ENCODE data around the gene TMPRSS6. TPM values are rescaled to one million over a fixed set of nuclear protein-coding genes. Genes with fewer than 3 reads are reported as not detected.

Gene TMPRSS6
- total and polyA plus RNA-seq, 2 experiments from 2014 or later, result 0.05 TPM; not detected in 1

- Histone ChIP-seq H3K27me3 (replicated peaks; ENCODE audit: insufficient read depth) (no peaks in the 10 kb centered on the region; the same call in 1 of the 2 replicates), H3K4me3 (no peak overlapping the region), H2AFZ (no peak overlapping the region), H3F3A (ENCODE audit: insufficient read depth) (no peaks in the 10 kb centered on the region), H3K9me2 (ENCODE audit: insufficient read depth) (no peaks in the 10 kb centered on the region), H3K9ac (no peak overlapping the region), H3K4me2 (ENCODE audit: unreplicated experiment) (no peak overlapping the region), H3K79me2 (ENCODE audit: insufficient read depth) (no peaks in the 10 kb centered on the region), H3K4me1 (ENCODE audit: insufficient read depth) (peaks cover 3% of the 10 kb centered on the region; the same call in 1 of the 2 replicates), H3K36me3 (ENCODE audit: low read depth) (no peaks in the 10 kb centered on the region), H4K20me1 (ENCODE audit: insufficient read depth) (no peaks in the 10 kb centered on the region), H3K27ac (no peak overlapping the region), H3K9me3 (ENCODE audit: low read depth) (no peaks in the 10 kb centered on the region)
- in situ Hi-C loops (cut with MboI), result no loop called here
- WGBS, 2 experiments (ENCODE audit: low coverage in 1 of 2, low lambda C conversion rate in 2 of 2, missing lambda C conversion rate in 2 of 2), result 58 to 64% methylated on average over 10 of the region's 10 CpGs
- DNase-seq, result no peak
- no peak for TF ChIP-seq EZH2phosphoT487 (IDR thresholded peaks at IDR 0.05; ENCODE audit: insufficient read depth, low read depth)
These were observed 25.1 kb downstream of the TMPRSS6 start for GRCh38 chr22:37084385-37084784.

GRCh38 chr22:37083914-37084313 is 25.6 kb downstream of the TMPRSS6 start:
- Histone ChIP-seq H4K20me1 (ENCODE audit: insufficient read depth) (no peaks in the 10 kb centered on the region), H3F3A (ENCODE audit: insufficient read depth) (no peaks in the 10 kb centered on the region), H3K4me2 (ENCODE audit: unreplicated experiment) (no peak overlapping the region), H3K9ac (no peak overlapping the region), H3K36me3 (ENCODE audit: low read depth) (no peaks in the 10 kb centered on the region), H3K4me3 (no peak overlapping the region), H3K79me2 (ENCODE audit: insufficient read depth) (no peaks in the 10 kb centered on the region), H2AFZ (no peak overlapping the region), H3K9me2 (ENCODE audit: insufficient read depth) (no peaks in the 10 kb centered on the region), H3K27ac (no peak overlapping the region), H3K4me1 (ENCODE audit: insufficient read depth) (peaks cover 3% of the 10 kb centered on the region; the same call in 1 of the 2 replicates), H3K9me3 (ENCODE audit: low read depth) (no peaks in the 10 kb centered on the region), H3K27me3 (replicated peaks; ENCODE audit: insufficient read depth) (no peaks in the 10 kb centered on the region; the same call in 1 of the 2 replicates)
- 52 to 57% methylated on average over 5 to 6 of the region's 6 CpGs for WGBS, 2 experiments (ENCODE audit: low coverage in 1 of 2, low lambda C conversion rate in 2 of 2, missing lambda C conversion rate in 2 of 2)
- in situ Hi-C loops (cut with MboI), result no loop called here
- DNase-seq, result no peak
- no peak for TF ChIP-seq EZH2phosphoT487 (IDR thresholded peaks at IDR 0.05; ENCODE audit: insufficient read depth, low read depth)
- TF ChIP-seq EZH2 (IDR thresholded peaks at IDR 0.05; ENCODE audit: insufficient read depth, poor library complexity, severe bottlenecking), result no peak

GRCh38 chr22:37082251-37082873 is 27.2 kb downstream of the TMPRSS6 start:
- DNase-seq, result no peak
- Histone ChIP-seq H2AFZ (no peak overlapping the region), H3K9ac (no peak overlapping the region), H3K36me3 (ENCODE audit: low read depth) (no peaks in the 10 kb centered on the region), H3K27ac (no peak overlapping the region), H3K9me3 (ENCODE audit: low read depth) (no peaks in the 10 kb centered on the region), H3F3A (ENCODE audit: insufficient read depth) (no peaks in the 10 kb centered on the region), H3K4me2 (ENCODE audit: unreplicated experiment) (no peak overlapping the region), H3K79me2 (ENCODE audit: insufficient read depth) (no peaks in the 10 kb centered on the region), H3K9me2 (ENCODE audit: insufficient read depth) (no peaks in the 10 kb centered on the region), H3K4me3 (no peak overlapping the region), H3K27me3 (replicated peaks; ENCODE audit: insufficient read depth) (peaks cover 3% of the 10 kb centered on the region; the same call in 1 of the 2 replicates), H3K4me1 (ENCODE audit: insufficient read depth) (no peaks in the 10 kb centered on the region), H4K20me1 (ENCODE audit: insufficient read depth) (no peaks in the 10 kb centered on the region)
- in situ Hi-C loops (cut with MboI), result no loop called here
- TF ChIP-seq EZH2phosphoT487 (IDR thresholded peaks at IDR 0.05; ENCODE audit: insufficient read depth, low read depth), result no peak
- no peak for TF ChIP-seq EZH2 (IDR thresholded peaks at IDR 0.05; ENCODE audit: insufficient read depth, poor library complexity, severe bottlenecking)
- 61 to 64% methylated on average over 10 of the region's 10 CpGs for WGBS, 2 experiments (ENCODE audit: low coverage in 1 of 2, low lambda C conversion rate in 2 of 2, missing lambda C conversion rate in 2 of 2)

DNA sequence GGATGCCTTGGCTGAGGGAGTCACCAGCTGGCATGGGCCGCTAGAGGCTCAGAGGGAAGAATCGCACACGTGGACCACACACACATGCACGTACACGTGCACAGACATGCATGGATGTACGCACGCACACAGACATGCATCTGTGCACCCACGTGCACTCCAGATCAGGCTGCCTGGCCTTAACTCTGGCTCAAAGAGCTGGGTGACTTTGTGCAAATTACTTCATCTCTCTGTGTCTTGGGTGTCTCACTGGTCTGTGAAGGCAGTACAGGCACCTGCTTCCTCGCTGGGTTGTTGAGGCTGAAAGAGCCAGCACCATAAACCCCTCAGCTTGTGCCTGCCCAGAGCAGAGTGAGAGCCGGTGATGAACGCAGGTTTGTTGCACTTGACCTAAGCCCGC is 28.7 kb downstream of the TMPRSS6 start:
- Histone ChIP-seq H3K9me2 (ENCODE audit: insufficient read depth) (no peaks in the 10 kb centered on the region), H3F3A (ENCODE audit: insufficient read depth) (no peaks in the 10 kb centered on the region), H3K27ac (no peak overlapping the region), H2AFZ (no peak overlapping the region), H3K4me1 (ENCODE audit: insufficient read depth) (no peaks in the 10 kb centered on the region), H3K4me3 (no peak overlapping the region), H3K36me3 (ENCODE audit: low read depth) (no peaks in the 10 kb centered on the region), H4K20me1 (ENCODE audit: insufficient read depth) (no peaks in the 10 kb centered on the region), H3K27me3 (replicated peaks; ENCODE audit: insufficient read depth) (peaks cover 10% of the 10 kb centered on the region), H3K9ac (no peak overlapping the region), H3K9me3 (ENCODE audit: low read depth) (no peaks in the 10 kb centered on the region), H3K4me2 (ENCODE audit: unreplicated experiment) (no peak overlapping the region), H3K79me2 (ENCODE audit: insufficient read depth) (no peaks in the 10 kb centered on the region)
- in situ Hi-C loops (cut with MboI), result no loop called here
- no peak for TF ChIP-seq EZH2phosphoT487 (IDR thresholded peaks at IDR 0.05; ENCODE audit: insufficient read depth, low read depth)
- TF ChIP-seq EZH2 (IDR thresholded peaks at IDR 0.05; ENCODE audit: insufficient read depth, poor library complexity, severe bottlenecking), result no peak
- no peak for DNase-seq
- WGBS, 2 experiments (ENCODE audit: low coverage in 1 of 2, low lambda C conversion rate in 2 of 2, missing lambda C conversion rate in 2 of 2), result 56 to 70% methylated on average over 12 of the region's 12 CpGs
